ENCODE measurements around the gene COX5B.
"Not testable (repeated sequence)": the region's sequence is repeated elsewhere in the genome, so short reads cannot be mapped to it uniquely, and the experiment has no call there.

COX5B gene, protein sequence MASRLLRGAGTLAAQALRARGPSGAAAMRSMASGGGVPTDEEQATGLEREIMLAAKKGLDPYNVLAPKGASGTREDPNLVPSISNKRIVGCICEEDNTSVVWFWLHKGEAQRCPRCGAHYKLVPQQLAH

GRCh38 chr2:97645695-97646629 lies at the start of gene COX5B:
COX5B (plus strand) TSS chr2:97646062; CDS start chr2:97646087, 25 bp downstream.
- peak; percentile 97 to 98 for DNase-seq

GRCh38 chr2:97596180-97596579 lies 49.7 kb upstream of the COX5B start:
- not testable (repeated sequence) for DNase-seq

DNA sequence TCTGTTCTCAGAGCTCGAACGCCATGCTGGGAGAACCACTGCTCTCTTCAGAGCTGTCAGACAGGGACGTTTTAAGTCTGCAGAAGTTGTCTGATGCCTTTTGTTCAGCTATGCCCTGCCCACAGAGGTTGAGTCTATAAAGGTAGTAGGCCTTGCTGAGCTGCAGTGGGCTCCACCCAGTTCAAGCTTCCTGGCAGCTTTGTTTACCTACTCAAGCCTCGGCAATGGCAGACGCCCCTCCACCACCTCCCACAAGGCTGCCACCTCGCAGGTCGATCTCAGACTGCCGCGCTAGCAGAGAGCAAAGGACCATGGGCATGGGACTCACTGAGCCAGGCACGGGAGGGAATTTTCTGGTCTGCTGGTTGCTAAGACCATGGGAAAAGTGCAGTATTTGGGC lies 44.3 kb upstream of the COX5B start:
- not testable (repeated sequence) for DNase-seq

- not testable (repeated sequence) for DNase-seq
These were observed 40.8 kb upstream of the COX5B start for GRCh38 chr2:97605109-97605508.

- DNase-seq, result not testable (repeated sequence)
These were observed 40.1 kb upstream of the COX5B start for GRCh38 chr2:97605524-97606339.

DNA sequence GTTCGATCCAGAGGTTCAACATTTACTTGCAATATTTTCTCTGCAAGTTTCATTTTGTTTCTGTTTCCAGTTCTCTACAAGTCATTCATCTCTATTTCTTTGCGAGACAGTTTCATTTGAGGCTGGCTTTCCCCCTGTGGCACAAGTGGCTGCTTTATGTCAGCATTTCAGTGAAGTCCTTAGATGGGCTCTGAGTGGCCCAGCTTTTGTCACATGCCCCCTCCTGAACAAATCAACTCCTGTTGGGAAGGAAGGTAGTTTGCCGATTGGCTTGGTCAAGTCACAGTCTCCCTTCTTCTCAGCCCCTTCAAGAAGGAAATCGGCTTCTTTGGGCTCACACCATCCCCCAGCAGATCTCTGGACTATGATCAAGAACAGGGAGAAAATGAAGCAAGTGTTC lies 37.1 kb upstream of the COX5B start:
- DNase-seq, result not testable (repeated sequence)

GRCh38 chr2:97611895-97612294 lies 34.0 kb upstream of the COX5B start:
- not testable (repeated sequence) for DNase-seq

DNA sequence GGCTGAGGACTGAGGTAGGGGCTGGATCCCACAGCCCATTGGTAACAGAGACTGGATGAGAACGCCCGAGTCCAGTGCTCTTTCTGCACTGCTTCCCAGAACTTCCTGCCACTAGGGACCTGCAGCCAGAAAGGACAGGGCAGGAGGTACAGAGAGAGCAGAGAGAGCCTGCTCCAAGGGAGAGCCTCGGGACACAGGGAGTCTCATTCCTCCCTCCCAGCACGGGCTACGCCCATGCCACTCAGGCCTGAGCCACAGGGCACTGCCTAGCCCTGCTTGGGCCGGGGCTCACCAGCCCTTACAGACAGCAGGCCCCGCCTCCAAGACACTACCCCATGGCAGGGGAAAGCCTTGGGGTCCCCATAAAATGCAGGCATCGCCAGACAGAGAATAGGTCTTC lies 30.1 kb upstream of the COX5B start:
- DNase-seq, result not testable (repeated sequence)

DNA sequence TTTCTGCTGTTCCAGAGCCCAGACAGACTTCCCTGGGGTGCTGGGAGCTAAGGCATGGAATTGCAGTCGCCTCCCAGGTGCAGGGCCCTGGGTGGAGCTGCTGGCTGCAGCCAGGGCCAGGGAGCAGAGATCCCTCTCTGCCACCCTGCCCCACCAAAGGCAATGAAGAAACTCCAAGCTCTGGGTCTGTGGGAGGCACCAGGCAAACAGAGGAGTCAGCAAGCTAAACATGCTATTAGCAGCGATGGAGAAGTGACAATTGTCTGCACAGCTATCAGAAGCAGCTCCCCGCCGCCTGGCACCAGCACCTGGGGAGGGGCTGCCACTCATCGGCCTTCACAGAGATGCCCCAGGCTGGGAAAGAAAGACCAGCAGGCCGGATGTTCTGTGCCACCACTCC lies 28.0 kb upstream of the COX5B start:
- no peak for DNase-seq

GRCh38 chr2:97618939-97619827 lies 26.7 kb upstream of the COX5B start:
- DNase-seq, result not testable (repeated sequence)

GRCh38 chr2:97620492-97620891 lies 25.4 kb upstream of the COX5B start:
- DNase-seq, result not testable (repeated sequence)

GRCh38 chr2:97622976-97623375 lies 22.9 kb upstream of the COX5B start:
- DNase-seq, result not testable (repeated sequence)

DNA sequence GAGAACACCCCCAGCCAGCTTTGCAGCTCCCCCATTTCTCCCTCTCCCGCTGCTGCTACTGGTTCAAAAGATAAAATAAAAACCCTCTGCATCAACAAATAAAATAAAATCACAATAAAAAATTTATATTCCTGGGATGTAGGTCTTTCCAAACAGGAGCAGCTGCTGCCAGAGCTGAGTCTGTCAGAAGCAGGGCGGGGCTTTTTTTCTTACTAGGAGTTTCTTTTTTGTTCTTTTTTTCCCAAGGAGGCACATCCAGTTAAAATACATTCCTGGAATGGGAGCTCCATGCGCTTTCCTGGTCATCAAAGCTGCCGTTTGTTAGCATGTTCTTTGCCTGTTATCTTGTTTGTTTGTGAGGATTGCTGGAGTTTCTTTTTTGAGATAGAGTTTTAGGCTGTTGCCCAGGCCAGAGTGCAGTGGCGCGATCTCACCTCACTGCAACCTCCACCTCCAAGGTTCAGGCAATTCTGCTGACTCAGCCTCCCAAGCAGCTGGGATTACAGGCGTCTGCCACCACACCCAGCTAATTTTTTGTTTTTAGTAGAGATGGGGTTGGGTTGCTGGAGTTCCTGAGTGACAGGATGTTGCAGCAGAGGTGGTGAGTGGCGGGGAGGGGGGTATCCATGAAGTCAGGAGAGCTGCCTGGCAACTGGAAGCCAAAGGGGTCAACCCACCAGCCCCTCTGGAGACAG lies 20.4 kb upstream of the COX5B start:
- not testable (repeated sequence) for DNase-seq

GRCh38 chr2:97626049-97626430 lies 19.8 kb upstream of the COX5B start:
- DNase-seq, result not testable (repeated sequence)

- DNase-seq, result no peak
These were observed 1.7 kb upstream of the COX5B start for GRCh38 chr2:97644023-97644717.

DNA sequence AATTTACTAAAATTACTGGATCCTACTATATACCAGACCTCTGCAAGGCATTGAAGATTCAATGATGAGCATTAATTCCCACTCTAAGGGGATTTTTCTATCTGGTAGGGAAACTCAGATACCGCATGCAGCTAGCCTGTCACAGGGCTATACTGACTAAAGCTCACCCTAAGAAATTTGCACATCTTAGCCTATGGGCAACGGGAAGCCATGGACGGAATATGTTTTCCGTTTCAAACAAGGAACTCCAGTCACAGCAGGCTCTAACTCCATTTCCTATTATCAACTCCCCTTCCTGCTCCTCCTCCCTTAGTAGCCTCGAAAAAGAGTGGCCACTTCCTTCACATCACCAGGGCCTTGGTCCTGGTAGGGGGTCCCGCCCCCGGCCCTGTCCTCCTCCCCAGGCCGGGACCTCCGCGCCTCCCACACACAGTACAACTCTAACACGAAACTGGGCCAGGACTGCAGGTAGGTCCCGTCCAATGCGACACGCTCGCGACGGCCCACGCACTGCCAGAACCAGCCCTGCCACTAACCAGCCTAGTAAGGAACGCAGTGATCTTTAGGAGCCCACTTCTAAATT lies 659 bp upstream of the COX5B start:
- DNase-seq, result no peak

GRCh38 chr2:97646977-97647376 lies 1.1 kb downstream of the COX5B start:
- no peak for DNase-seq

GRCh38 chr2:97651114-97651513 lies 5.3 kb downstream of the COX5B start:
- DNase-seq, result no peak

DNA sequence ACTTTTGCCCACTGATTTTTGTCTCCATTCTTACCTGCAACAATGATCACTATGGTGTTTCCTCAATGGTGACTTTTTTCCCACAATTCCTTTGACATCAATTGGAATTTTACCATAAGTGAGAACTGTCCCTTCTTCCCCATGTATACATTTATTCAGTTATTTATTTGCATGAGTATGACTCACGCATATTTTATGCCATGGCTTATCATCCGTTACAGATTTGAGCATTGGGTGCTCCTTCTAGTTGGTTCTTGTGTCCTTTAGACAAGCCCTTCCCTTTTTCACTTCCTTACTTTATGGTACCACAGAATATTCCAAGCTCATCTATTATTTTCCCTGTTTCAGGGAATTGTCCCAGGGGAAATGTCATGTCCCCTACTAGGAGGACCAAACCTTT lies 7.6 kb downstream of the COX5B start:
- DNase-seq, result no peak

- no peak for DNase-seq
These were observed 8.0 kb downstream of the COX5B start for GRCh38 chr2:97653874-97654273.

DNA sequence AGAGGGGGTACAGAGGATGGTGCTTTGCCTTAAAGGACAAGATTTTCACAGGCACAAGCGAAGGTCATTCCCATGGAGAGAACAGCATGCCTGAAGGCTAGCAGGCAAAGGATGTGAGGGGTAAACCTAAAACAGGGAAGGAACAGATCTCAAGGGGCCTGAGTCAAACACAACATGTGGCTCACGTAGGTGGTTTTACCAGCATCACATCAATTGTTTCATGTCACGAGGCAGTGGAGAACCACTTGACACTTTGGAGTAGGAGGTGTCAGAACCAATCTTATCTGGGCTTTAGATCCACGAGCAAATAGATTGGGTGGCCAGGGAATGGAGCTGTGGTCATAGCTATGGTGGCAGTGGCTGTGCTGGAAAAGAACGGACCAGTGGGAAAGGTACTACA lies 8.4 kb downstream of the COX5B start:
- DNase-seq, result no peak

Data from NCI-H187 (cell line).